Parathyroid adenoma (tissue), 2 donors: Measurements from ENCODE around the gene ZNF385A.

Experiments
- H2AFZ ChIP-seq: fragments of 300-600 bp; sonication (generic); one replicate; pipeline ENCODE4 v1.7.0; 2017; ENCODE audit warnings: antibody characterized with exemption, mild to moderate bottlenecking
- H3K27ac ChIP-seq: fragments of 300-600 bp; sonication (generic); one replicate; pipeline ENCODE4 v1.7.0; 2017
- H3K27me3 ChIP-seq: fragments of 300-600 bp; sonication (generic); one replicate; pipeline ENCODE4 v1.7.0; 2017; ENCODE audit warnings: low read length; ENCODE audit not compliant: control insufficient read depth, insufficient read depth
- H3K36me3 ChIP-seq: fragments of 300-600 bp; sonication (generic); one replicate; pipeline ENCODE4 v1.7.0; 2017; ENCODE audit warnings: low read length; ENCODE audit not compliant: control insufficient read depth, insufficient read depth
- H3K4me1 ChIP-seq: fragments of 300-600 bp; sonication (generic); one replicate; pipeline ENCODE4 v1.7.0; 2017; ENCODE audit warnings: control low read depth
- H3K4me2 ChIP-seq: fragments of 300-600 bp; sonication (generic); one replicate; pipeline ENCODE4 v1.7.0; 2017; ENCODE audit warnings: low read length
- H3K4me3 ChIP-seq: fragments of 300-600 bp; sonication (generic); one replicate; pipeline ENCODE4 v1.7.0; 2017; ENCODE audit warnings: low read depth, low read length
- H3K79me2 ChIP-seq: fragments of 300-600 bp; sonication (generic); one replicate; pipeline ENCODE4 v1.7.0; 2017; ENCODE audit warnings: control low read depth
- H3K9ac ChIP-seq: fragments of 300-600 bp; sonication (generic); one replicate; pipeline ENCODE4 v1.7.0; 2017; ENCODE audit warnings: mild to moderate bottlenecking
- H3K9me3 ChIP-seq: fragments of 300-600 bp; sonication (generic); one replicate; pipeline ENCODE4 v1.7.0; 2017; ENCODE audit warnings: low read length; ENCODE audit not compliant: control insufficient read depth
- TF ChIP-seq, protein P1 (sequence below): fragments of 300-600 bp; sonication (generic); IDR thresholded peaks from one replicate; pipeline ENCODE4 v1.7.0; 2017; ENCODE audit warnings: antibody characterized with exemption, mild to moderate bottlenecking
- donor health status: primary hyperparathyroidism.

ZNF385A gene

DNA sequence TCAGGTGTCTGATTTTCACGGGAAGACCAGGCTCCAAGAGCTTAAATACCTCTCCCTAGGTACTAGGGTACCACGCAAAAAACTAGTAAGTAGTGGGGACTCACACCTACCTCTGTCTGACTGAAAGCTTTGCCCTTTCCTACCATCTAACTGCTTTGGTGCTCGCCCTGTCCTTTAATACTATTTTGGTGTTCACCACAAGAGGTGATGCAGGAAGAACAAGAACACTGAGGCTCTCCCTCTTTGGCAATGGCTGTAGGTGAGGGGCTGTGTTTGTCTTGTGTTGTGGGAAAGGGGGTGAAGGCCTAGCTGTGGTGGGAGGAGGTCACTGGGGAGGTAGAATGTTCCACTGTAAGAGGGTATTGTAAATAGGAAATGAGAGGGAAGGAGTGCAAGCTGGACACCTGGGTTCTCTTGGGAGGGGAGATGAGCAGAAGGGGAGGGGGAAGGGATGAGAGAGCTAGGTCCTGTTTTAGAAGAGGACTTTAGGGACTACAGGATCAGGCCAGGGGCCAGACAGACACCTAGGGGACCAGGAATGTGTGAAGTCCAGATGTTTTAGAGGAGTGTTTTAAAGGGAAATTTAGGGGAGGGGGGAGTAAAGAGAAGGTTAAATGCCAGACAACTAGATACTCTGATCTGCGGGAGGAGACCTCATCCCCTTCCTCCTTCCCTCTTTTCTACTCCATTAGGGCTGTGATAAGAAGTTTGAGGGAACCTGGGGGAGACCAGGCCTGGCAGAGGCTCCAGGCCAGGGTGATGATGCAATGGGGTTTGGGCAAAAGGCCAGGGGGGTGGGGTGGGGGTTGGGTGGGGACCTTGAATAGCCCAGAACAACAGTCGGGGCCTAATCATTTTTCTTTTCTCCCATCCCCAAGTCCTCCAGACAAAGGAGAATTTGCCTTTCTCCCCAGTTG lies 32.4 kb upstream of the ZNF385A start:
- Histone ChIP-seq H3K27ac (no peak overlapping the region), H3K9ac (no peak overlapping the region)
- TF ChIP-seq, protein P1, sequence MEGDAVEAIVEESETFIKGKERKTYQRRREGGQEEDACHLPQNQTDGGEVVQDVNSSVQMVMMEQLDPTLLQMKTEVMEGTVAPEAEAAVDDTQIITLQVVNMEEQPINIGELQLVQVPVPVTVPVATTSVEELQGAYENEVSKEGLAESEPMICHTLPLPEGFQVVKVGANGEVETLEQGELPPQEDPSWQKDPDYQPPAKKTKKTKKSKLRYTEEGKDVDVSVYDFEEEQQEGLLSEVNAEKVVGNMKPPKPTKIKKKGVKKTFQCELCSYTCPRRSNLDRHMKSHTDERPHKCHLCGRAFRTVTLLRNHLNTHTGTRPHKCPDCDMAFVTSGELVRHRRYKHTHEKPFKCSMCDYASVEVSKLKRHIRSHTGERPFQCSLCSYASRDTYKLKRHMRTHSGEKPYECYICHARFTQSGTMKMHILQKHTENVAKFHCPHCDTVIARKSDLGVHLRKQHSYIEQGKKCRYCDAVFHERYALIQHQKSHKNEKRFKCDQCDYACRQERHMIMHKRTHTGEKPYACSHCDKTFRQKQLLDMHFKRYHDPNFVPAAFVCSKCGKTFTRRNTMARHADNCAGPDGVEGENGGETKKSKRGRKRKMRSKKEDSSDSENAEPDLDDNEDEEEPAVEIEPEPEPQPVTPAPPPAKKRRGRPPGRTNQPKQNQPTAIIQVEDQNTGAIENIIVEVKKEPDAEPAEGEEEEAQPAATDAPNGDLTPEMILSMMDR = no peak

DNA sequence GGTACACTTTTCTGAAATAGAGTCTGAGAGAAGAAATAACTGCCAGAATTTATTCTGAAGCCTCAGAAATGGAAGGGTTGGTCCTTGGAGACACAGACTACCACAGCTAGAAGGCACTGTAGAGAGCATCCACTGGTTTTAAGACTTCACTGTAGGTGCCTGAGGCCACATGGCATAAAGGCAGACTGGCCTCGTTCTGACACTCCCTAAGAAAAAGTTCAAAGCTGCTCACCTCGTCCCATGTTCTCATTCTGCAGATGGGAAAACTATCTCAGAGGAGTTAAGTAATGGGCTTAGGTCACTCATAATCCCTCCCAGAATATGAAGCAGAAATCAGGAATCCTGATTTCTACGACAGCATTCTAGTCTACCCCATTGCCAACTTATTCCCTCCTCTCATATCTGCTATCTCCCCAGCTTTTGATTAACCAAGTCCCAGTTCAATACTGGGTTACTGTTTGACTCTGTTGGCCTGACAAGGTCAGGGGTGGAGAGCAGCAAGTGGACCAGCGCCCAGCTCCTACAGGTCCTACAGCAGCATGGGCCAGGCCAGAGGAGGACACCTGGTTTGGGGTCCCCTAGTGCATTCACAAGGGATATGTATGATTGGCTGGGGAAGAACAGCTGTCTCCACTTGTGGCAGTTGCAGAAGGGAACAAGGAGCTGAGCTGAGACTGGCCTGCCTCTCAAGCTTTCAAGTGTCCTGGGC lies 30.8 kb upstream of the ZNF385A start:
- H3K9ac ChIP-seq = no peak overlapping the region
- H3K79me2 ChIP-seq = no peaks in the 10 kb centered on the region
- H3K9me3 ChIP-seq = no peaks in the 10 kb centered on the region
- H3K4me2 ChIP-seq = no peak overlapping the region
- H3K4me1 ChIP-seq = peaks cover 10% of the 10 kb centered on the region
- H3K36me3 ChIP-seq = no peaks in the 10 kb centered on the region
- no peak overlapping the region for H2AFZ ChIP-seq
- no peak overlapping the region for H3K27ac ChIP-seq
- no peak overlapping the region for H3K4me3 ChIP-seq
- TF ChIP-seq, protein P1 = no peak
- H3K27me3 ChIP-seq = no peaks in the 10 kb centered on the region

More for the DNA sequence above, 32.4 kb upstream of the ZNF385A start:
- H3K27me3 ChIP-seq = no peaks in the 10 kb centered on the region
- H3K4me2 ChIP-seq = peak overlapping the region; percentile 95
- no peaks in the 10 kb centered on the region for H3K79me2 ChIP-seq
- H3K9me3 ChIP-seq = no peaks in the 10 kb centered on the region
- no peak overlapping the region for H2AFZ ChIP-seq
- peak overlapping the region; percentile 83 for H3K4me3 ChIP-seq
- no peaks in the 10 kb centered on the region for H3K36me3 ChIP-seq
- H3K4me1 ChIP-seq = peaks cover 10% of the 10 kb centered on the region

DNA sequence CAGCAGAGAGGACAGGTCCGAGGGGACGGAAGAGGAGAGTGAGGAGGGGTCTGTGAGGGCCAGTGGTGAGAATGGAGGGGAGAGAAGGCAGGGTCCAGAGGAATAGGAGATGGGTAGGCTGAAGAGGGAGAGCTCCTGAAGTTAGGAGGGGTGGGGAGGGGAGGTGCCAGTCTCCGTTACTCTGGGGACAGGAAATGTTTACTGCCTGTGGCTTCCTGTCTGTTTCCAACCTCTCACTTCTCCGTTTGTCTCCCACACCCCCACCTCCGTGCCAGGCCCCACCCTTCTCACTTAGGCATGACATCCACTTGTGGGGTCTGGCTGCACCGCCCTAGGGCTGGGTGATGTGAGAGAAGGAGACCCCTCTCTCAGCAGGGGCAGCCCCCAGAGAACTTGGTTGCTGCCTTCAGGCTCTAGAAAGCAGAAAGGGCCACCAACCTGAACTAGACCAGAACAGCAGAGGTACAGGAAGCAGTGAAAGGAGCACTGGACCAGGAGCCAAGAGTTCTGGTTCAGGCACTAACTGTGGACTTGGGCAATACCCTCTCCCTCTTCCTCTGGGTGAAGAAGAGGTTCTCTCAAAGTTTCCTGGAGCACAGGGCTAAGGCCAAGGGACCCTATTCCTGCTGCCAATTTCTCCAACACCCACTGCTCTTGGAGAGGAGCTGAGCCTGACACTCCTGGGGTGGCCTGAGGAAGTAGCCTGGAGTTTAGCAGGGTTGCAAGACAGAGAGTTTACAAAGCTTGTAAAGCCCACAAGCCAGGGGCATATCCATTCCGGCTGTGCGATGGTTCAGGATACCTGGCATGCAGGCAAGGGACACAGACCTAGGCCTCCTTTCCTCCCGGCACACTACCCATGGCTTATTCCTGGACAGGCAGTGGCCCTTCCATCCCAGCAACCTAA lies 29.0 kb upstream of the ZNF385A start:
- Histone ChIP-seq H3K36me3 (no peaks in the 10 kb centered on the region), H3K9ac (no peak overlapping the region), H3K27ac (peak overlapping the region; percentile 64), H3K79me2 (no peaks in the 10 kb centered on the region), H3K27me3 (no peaks in the 10 kb centered on the region), H2AFZ (no peak overlapping the region), H3K4me2 (peak overlapping the region; percentile 13), H3K4me3 (no peak overlapping the region), H3K4me1 (peaks cover 4% of the 10 kb centered on the region), H3K9me3 (no peaks in the 10 kb centered on the region)
- TF ChIP-seq, protein P1 = no peak

DNA sequence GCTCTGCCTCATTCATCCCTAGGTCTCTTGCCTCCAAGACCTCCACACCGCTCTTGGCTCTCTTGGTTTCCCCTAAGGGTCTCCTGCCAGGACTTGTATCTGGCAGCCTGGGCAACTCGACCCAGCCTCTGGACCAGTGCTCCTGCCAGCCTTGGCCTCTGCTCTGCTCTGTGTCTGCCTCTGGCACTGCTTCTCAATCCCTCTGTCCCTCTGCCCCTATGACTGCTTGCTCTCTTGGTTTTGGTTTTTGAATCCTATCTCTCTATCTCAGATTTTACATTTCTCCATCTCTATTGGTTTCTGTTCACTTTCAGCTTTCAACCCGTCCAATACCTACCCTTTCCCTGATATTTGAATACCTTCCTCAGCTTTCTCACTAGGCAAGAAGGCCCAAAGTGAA lies 28.3 kb upstream of the ZNF385A start:
- Histone ChIP-seq H3K4me2 (no peak overlapping the region), H3K36me3 (no peaks in the 10 kb centered on the region), H3K9me3 (no peaks in the 10 kb centered on the region), H3K4me1 (peaks cover 4% of the 10 kb centered on the region), H3K4me3 (no peak overlapping the region), H3K27me3 (no peaks in the 10 kb centered on the region), H3K9ac (no peak overlapping the region), H2AFZ (no peak overlapping the region), H3K27ac (peak overlapping the region; percentile 64), H3K79me2 (no peaks in the 10 kb centered on the region)
- TF ChIP-seq, protein P1 = no peak
